Stimulated activated CD8-positive, alpha-beta memory T cell treated with anti-CD3 and anti-CD28 coated beads, Interleukin-7, amount 100 ng/mL, for 48 hours (primary cell): ENCODE results near the gene CCDC87.
A peak's percentile ranks its signal among the peaks of the same experiment; 100 is the strongest.
"Not testable (repeated sequence)": the region's sequence is repeated elsewhere in the genome, so short reads cannot be mapped to it uniquely, and the experiment has no call there.

Experiments used
- DNase-seq, 2 donors: peaks; one replicate each; pipeline ENCODE4 v3.0.0-alpha.2; 2020; ENCODE audit warnings: low read depth in 1 of 2; ENCODE audit errors: extremely low read depth in 1 of 2

CCDC87 gene

DNA sequence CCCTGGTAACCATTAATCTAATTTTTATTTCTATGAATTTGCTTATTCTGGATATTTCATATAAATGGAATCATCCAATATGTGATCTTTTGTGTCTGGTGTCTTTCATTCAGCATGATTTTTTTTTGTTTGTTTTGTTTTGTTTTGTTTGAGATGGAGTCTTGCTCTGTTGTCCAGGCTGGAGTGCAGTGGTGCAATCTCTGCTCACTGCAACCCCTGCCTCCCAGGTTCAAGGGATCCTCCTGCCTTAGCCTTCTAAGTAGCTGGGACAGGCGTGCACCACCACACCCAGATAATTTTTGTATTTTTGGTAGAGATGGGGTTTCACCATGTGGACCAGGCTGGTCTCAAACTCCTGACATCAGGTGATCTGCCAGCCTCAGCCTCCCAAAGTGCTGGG is 7.4 kb downstream of the CCDC87 start:
- DNase-seq, result not testable (repeated sequence)

DNA sequence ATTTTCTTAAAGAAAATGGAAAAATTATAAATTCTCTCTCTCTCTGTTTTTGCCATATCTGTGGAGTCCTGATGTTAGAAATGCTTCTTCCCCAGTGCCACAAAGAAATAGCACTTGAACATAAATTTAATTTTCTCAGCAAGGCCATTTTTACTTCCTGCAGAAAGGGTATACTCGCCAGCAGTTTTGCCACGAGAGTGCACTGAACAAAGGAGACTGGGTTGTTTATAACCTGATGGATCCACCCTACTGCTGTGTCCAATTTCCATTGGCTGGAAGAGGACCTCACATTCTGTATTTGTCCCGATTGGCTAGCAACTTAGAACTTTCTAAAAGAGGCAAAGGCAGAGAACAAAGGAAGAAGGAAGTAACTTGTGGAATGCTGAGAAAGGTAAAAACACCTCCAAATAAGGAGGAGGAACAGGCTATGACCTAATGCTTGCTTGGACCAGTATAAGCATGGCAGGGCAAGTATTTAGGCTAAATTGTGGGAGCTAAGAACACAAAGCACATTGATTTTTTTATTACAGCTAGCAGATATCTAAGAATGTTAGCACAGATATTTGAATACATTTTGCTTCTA is 10.2 kb downstream of the CCDC87 start:
- DNase-seq, result not testable (repeated sequence)

DNA sequence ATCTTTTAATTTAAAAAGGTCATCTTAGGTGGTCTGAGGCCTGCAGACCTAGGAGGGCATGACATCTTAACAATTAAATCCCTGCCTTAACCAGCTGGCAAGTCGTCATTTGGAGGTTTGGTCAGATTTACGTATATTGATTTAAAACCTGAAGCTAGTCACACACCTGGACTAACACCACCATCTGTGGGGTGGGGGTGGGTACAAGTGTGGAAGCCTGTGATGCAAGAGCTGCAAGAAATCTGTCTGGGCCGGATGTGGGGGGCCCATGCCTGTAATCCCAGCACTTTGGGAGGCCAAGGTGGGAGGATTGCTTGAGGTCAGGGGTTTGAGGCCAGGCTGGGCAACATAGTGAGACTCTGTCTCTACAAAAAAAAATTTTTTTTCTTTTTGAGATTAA is 11.6 kb downstream of the CCDC87 start:
- DNase-seq, result no peak

DNA sequence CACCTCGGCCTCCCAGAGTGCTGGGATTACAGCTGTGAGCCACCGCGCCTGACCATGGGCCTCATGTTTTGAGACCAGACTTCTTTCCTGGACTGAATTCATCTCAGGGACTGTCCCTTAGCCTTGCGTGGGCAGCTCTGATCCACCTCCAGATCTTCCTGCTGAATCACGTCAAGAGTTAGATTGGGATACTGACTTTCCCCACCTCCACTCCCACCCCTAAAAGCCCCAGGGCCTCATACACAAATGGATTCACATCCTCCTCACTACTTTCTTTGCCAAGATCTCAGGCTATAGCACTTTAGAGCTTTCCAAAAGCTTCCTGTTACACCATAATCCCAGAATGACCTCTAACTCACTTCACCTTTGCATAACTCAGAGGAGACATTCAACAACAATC is 12.1 kb downstream of the CCDC87 start:
- no peak for DNase-seq

DNA sequence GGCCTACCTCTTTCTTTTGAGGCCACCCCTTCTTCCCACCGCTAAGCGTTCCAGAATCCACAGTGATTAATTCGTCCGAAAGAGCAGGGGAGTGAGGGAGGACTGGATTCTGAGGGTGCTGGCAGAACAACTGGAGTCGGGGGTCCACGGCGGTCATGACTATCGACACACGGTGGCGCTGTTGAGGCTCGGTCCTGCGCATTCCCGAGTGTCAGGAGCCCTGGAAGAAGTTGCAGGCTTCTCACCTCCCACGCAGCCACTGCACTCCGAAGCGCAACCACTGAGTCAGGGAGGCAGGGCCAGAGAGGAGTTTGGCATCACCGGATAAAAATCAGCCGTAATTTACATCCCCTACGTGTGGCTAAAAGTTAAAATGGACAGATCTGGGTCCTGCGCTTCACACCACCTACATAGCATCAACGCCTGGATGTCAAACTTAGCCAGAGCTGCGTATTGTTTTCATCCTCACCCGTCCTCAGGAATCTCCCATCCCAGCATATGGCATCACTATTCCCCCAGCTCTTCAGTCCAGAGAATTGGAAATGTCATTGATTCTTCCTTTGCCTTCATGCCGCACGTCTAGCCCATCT is 13.8 kb downstream of the CCDC87 start:
- DNase-seq, result peak; percentile 59 to 80

DNA sequence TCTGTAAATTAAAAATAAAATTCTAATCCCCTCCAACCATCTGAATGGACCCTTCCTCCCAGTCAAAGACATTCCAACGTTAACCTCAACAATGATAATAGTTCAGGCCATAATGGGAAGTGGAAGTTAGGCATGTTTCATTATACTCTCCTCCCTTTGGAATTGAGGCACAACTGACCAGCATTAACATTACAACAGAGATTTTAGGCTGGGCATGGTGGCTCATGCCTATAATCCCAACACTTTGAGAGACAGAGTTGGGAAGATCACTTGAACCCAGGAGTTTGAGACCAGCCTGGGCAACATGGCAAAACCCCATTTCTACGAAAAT is 22.0 kb downstream of the CCDC87 start:
- no peak for DNase-seq

DNA sequence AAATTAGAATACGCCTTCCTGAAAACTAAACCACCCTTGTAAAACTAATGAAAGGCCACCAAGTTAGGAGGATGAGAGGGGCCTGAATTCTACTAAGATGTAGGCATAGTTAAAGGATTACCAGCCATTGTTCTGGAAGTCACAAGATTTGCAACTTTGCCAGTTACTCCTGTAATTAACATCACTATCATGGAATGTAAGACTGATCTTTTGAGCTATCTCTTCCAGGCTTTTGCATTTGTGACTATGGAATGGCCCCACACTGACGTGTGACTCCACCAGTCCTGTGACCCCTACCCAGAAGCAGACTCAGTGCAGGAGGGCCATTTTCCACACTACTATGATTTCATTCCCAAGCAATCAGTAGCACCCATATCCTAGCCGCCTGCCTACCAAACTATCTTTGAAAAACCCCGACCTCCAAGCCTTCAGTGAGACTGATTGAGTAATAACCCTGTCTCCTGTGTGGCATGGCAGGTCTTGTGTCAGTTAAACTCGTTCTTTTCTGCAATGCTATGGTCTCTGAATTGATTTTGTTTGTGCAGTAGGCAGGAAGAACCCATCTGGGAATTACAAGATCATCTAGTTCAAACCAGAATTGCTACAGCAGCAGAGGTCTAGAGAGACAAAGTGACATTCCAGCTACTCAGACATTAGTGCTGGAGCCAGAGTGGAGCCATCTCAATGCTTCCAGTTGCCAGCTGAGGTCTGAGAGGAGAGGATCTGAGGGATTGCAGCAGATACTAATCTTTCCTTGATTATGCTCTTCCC is 22.6 kb downstream of the CCDC87 start:
- no peak for DNase-seq

DNA sequence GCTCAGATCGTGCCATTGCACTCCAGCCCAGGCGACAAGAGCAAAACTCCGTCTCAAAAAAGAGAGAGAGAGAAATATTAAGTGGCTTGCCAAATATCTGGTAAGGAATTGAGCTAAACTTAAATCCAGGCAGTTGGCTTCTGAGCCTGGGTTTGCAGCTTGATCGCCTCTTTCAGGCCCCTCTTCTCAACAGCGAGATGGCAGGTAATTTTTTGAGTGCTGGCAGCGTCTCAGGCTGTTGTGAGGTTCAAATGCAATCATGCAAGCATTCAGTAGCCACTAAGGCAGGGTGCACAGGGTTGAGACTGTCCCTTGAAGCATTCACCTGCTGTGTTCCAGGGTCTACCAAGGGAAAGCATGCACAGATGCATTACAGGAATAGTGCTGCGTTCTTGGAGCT is 23.8 kb downstream of the CCDC87 start:
- no peak for DNase-seq

DNA sequence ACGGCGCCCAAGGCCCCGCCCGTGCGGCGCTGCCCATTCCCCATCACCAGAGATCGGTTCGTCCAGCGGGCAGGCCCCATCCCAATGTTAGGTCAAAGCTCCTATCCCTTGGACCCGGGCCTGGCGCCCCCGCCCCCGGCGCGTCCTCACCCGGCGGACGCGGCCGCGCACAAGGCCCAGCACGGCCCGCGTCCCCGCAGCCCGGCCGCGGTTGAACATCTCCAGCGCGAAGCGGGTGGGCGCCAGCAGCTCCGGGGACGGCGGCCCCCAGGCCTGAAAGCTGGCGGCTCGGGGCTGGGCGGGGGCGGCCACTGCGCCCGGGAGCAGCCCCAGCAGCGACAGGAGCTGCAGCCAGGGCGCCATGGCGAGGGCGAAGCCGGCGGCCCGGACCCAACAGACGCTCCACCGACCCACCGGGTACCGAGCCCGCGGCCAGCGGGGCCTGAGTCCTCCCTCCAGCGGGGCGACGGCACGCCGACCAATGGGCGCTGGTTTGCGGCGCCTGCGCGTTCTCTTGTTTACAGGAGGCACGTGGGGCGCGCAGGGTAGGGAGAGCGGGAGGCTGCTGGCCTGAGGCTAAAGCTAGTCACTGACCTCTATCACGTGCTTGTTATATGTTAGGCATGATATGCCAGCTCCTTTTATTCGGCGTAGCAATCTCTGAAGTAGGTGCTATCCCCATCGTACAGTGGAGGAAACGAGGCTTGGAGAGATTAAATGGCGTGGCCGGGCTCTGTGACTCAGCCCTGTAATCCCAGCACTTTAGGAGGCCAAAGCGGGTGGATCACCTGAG is 24.5 kb downstream of the CCDC87 start, which contains the start of gene CTSF:
CTSF (minus strand) TSS at position 483 of the 793 bp plus-strand sequence; CDS start at position 363, 120 bp downstream.
- peak in 1 of 2 donors; percentile 63 for DNase-seq

DNA sequence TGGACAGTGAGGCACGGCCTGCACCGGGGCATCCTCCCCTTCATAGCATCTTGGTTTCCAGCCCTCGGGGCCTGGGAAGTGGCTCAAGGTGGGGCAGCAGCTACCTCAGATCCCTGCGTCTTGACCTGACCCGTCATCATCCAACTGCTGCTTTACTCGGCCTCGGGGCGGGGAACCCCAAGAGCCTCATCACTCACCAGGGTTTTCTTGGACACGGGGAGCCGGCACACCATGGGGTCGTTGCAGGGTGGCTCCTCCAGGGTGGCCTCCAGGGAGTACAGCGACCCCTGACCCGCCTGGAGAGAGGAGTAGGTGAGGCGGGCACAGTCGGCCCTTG is 25.1 kb downstream of the CCDC87 start:
- DNase-seq, result no peak

DNA sequence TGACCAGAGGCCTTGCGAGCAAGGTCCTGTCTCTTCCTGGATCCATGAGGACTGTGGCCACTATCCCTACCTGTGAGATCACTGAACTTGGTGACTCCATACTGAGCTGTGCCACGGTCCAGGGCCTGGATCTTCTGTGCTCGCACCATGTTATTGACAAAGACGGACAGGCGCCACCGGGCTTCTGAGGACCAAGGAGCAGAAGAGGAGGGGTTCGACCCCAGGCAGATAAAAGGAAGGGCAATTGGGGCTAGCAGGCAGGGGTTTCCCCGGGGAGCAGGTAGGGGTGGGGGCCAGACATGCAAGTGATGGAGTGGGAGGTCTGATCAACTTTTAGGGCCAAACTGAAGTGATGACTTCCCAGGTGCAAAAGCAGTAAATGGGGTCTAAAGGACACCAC is 26.6 kb downstream of the CCDC87 start:
- DNase-seq, result no peak

DNA sequence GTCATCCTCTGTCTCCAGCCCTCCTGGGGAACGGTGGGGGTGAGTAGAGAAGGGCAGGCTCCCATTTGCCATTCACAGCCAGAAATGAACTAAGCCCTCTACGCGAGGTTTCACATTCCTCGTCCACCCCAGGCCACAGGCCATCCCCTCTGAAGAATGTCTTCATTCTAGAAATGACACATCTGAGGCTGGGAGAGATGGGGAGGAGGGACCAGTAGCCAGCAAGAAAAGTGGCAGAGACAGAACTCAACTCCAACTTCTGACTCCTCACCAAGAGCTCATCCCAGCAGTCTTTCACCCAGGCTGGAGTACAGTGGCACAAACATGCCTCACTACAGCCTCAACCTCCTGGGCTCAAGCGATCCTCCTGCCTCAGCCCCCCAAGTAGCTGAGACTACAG is 27.9 kb downstream of the CCDC87 start:
- DNase-seq, result no peak

DNA sequence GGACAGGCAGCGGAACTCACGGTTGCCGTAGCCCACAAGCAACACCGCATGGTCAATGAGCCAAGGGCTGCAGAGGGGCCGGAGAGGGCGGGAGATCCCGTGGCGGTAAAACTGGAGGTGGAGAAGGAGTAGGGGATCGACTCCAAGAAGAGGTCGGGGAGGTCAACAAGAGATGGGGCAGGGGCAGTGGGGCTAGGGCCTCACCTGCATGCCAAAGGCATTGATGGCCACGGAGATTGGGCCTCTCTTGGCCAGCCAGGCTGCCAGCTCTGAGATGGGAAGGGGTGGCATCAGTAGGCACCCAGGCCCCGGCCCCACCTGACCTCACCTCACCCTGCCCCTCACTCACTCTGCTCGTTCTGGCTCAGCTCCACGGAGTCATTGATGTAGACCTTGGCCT is 28.3 kb downstream of the CCDC87 start:
- DNase-seq, result no peak

DNA sequence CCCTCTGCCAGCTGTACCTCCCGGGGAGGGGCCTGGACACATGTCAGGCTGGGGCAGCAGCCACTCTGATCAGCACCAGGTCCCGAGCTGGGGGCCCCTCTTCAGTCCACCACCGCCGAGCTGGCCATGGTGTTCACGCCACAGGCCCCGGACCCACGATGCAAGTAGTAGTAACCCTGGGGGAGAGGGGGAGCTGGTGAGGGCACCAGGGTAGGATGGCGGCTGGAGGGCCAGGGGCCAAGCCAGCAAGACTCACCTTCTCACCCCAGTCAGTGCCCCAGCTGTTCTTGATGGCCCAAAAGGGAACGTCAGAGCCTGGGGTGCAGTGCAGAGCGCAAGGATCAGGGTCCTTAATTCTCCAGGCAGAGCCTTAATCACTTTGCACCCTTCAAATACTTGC is 29.0 kb downstream of the CCDC87 start:
- no peak for DNase-seq

DNA sequence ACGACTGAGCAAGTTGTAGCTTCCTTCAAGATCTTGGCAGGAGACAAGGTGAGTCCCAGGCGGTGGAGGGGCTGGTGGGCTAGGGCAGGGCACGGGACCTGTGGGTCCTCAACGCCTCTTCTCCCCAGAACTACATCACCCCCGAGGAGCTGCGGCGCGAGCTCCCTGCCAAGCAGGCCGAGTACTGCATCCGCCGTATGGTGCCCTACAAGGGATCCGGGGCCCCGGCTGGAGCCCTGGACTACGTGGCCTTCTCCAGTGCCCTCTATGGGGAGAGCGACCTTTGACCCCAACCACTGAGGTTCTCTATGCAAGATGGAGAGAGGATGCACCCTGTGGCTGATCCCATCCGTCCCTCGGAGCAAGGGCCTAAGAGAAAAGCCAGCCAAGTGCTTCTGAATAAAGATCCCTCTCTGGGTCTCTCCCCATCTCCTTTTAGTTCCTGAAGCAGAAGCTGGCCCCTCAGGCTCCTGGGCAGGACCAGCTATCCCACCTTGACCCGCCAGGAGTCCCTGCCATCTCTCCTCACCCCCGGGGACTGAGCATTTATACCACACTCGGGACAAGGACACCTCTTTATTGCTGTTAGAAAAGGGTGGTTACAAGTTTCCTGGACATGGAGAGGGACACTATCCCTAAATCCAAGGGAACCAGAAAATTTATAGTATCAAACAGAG is 29.8 kb downstream of the CCDC87 start:
- no peak for DNase-seq

DNA sequence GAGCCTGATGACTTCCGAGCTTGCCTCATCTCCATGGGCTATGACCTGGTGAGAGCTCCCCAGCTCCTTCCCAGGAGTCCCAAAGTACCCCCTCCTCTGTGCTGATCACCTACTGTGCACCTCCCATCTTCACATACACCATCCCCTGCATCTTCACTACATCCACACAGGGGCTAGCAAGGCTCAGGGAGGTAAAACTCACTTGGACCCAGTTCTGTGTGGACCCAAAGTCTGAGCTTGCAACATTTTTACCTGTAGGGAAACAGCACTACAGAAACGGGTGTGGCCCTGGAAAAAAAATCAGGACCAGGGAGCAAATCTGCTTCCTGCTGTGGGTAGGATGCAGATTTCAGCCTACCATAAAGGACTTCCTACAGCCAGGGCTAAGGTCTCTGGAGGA is 30.6 kb downstream of the CCDC87 start:
- no peak for DNase-seq

DNA sequence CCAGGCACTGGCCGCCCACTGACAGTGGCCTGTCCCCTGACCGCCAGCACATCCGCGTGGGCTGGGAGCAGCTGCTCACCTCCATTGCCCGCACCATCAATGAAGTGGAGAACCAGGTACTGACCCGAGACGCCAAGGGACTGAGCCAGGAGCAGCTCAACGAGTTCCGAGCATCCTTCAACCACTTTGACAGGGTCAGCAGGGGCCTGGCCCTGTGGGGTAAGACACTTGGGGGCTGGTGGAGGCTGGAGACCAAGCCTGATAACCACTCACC is 31.0 kb downstream of the CCDC87 start:
- no peak for DNase-seq

DNA sequence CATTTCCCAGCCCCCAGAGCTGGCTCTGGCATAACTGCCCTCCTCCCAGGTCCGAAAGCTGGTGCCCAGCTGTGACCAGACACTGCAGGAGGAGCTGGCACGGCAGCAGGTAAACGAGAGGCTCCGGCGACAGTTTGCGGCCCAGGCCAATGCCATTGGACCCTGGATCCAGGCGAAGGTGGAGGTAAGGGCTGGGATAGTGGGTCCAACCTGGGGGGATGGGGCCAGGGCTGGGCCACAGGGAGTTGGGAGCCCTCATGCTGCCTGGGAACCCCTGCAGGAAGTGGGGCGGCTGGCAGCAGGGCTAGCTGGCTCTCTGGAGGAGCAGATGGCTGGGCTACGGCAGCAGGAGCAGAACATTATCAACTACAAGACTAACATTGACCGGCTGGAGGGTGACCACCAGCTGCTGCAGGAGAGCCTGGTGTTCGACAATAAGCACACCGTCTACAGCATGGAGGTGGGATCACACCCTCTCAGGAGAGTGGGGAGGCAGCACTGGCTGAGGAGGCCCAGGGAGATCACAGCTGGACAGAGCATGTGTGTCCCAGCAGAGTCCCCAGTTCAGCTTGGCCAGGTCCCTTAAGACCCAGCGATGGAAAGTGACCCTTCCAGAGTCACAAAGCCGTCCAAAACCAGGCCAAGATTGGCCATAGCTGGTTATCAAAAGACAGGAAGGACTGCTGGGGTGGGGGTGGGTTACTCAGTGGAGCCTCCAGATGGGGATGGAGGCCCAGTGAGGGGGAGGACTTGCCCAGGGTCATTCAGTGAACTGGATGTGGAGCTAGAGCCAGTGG is 31.5 kb downstream of the CCDC87 start:
- no peak for DNase-seq

DNA sequence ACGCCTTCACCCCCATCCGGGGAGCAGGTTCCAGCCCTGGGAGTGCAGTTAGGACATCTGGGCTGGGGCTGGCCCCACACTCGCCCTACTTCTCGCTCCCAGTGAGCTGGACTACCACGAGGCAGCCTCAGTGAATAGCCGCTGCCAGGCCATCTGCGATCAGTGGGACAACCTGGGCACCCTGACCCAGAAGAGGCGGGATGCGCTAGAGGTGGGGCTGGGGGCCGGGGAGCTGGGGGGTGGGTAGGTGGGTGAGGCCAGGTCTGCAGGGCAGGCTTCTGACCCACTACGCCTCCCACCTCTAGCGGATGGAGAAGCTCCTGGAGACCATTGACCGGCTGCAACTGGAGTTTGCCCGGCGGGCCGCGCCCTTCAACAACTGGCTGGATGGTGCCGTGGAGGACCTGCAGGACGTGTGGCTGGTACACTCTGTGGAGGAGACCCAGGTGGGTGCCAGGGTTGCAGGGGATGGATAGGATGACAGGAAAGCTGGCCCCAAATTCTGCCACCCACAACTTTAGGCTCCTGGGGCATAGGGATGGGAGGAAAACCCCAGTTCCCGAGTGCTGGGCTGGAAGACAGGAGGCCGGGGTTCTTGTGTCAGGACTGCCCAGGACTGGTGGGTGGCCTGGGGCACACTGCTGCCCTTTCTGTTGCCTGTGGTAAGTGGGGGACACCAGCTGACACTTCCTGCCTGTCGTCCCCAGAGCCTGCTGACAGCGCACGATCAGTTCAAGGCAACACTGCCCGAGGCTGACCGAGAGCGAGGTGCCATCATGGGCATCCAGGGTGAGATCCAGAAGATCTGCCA is 32.8 kb downstream of the CCDC87 start:
- DNase-seq, result no peak
